SK-N-SH (cell line): ENCODE data around the gene ZNF621. TPM values are rescaled to one million over a fixed set of nuclear protein-coding genes. Genes with fewer than 3 reads are reported as not detected.

Experiments
- CTCF ChIA-PET: fragments of 300-600, 350-600 bp; formaldehyde crosslinking; extraction: SDS; loops from one replicate; lab custom pipeline; 2021; lab: Yijun Ruan, JAX
- POLR2A ChIA-PET: fragments of 350-600 bp; sonication (Branson Sonifier 250); formaldehyde crosslinking; extraction: SDS; loops from one replicate; lab custom pipeline; 2020; ENCODE audit warnings: antibody characterized with exemption, inconsistent platforms; lab: Yijun Ruan, JAX
- DNase-seq: peaks from one replicate; pipeline ENCODE4 v3.0.0; 2012
- H2AFZ ChIP-seq: fragments of 200-600 bp; sonication (generic); 2 replicates; pipeline ENCODE4 v1.8.1; 2016; ENCODE audit warnings: antibody characterized with exemption, mild to moderate bottlenecking, low read depth
- H3F3A ChIP-seq: fragments of 200-600 bp; sonication (generic); replicated peaks from 2 replicates; pipeline ENCODE3; 2016; ENCODE audit warnings: antibody characterized with exemption, mild to moderate bottlenecking; ENCODE audit not compliant: insufficient read depth
- H3K27ac ChIP-seq, 2 experiments: fragments of 200-500 bp in 1 of 2; fragments of 200-600 bp in 1 of 2; sonication (Bioruptor generic) in 1 of 2; sonication (generic), shearing (Covaris generic) in 1 of 2; 2 replicates each; pipeline versions ENCODE4 v1.5.1 to v1.6.1; 2014 to 2016; ENCODE audit warnings: low read depth in 2 of 2, inconsistent platforms in 1 of 2, low read length in 1 of 2, mild to moderate bottlenecking in 1 of 2, mixed read lengths in 1 of 2
- H3K27me3 ChIP-seq: fragments of 200-600 bp; sonication (generic), shearing (Covaris generic); 2 replicates; pipeline ENCODE4 v1.6.1; 2016; ENCODE audit warnings: mixed run types; ENCODE audit not compliant: insufficient read depth
- H3K36me3 ChIP-seq, 2 experiments: fragments of 200-500 bp in 1 of 2; fragments of 200-600 bp in 1 of 2; sonication (Bioruptor generic) in 1 of 2; sonication (generic) in 1 of 2; replicated peaks in 1 of 2; 2 replicates each; pipeline versions ENCODE3 to v1.5.1; 2014 to 2016; ENCODE audit warnings: low read length in 1 of 2, mild to moderate bottlenecking in 1 of 2; ENCODE audit not compliant: insufficient read depth in 2 of 2, control insufficient read depth in 1 of 2
- H3K4me1 ChIP-seq, 2 experiments: fragments of 200-500 bp in 1 of 2; fragments of 200-600 bp in 1 of 2; sonication (Bioruptor generic) in 1 of 2; sonication (generic), shearing (Covaris generic) in 1 of 2; 2 replicates each; pipeline versions ENCODE4 v1.5.1 to v1.6.1; 2014 to 2016; ENCODE audit warnings: low read depth in 1 of 2, low read length in 1 of 2, mixed run types in 1 of 2; ENCODE audit not compliant: insufficient read depth in 2 of 2, control insufficient read depth in 1 of 2
- H3K4me2 ChIP-seq: fragments of 200-600 bp; sonication (generic), shearing (Covaris generic); 2 replicates; pipeline ENCODE4 v1.6.1; 2017; ENCODE audit warnings: mixed run types
- H3K4me3 ChIP-seq, 2 experiments: fragments of 200-500 bp in 1 of 2; fragments of 200-600 bp in 1 of 2; sonication (Bioruptor generic) in 1 of 2; sonication (generic), shearing (Covaris generic) in 1 of 2; 2 replicates each; pipeline versions ENCODE4 v1.5.1 to v1.8.1; 2014 to 2016; ENCODE audit warnings: low read depth in 2 of 2, inconsistent platforms in 1 of 2, low read length in 1 of 2, mild to moderate bottlenecking in 1 of 2, mixed read lengths in 1 of 2, moderate library complexity in 1 of 2
- H3K79me2 ChIP-seq: fragments of 200-600 bp; sonication (generic); 2 replicates; pipeline ENCODE4 v1.8.1; 2017; ENCODE audit warnings: mild to moderate bottlenecking; ENCODE audit not compliant: insufficient read depth
- H3K9ac ChIP-seq: fragments of 200-600 bp; sonication (generic); 2 replicates; pipeline ENCODE4 v1.6.1; 2017; ENCODE audit warnings: mixed run types
- H3K9me2 ChIP-seq: fragments of 200-600 bp; sonication (generic); 2 replicates; pipeline ENCODE4 v1.6.1; 2017; ENCODE audit warnings: mixed run types
- H3K9me3 ChIP-seq: fragments of 200-600 bp; sonication (generic); 2 replicates; pipeline ENCODE4 v1.6.1; 2017; ENCODE audit warnings: mixed run types, mild to moderate bottlenecking, moderate library complexity
- H4K20me1 ChIP-seq: fragments of 200-600 bp; sonication (generic); 2 replicates; pipeline ENCODE4 v1.6.1; 2017; ENCODE audit warnings: mild to moderate bottlenecking, mixed run types; ENCODE audit not compliant: insufficient read depth
- CHD2 ChIP-seq: fragments of 150-350 bp; IDR thresholded peaks from 2 replicates; pipeline ENCODE4 v1.6.1; 2018; ENCODE audit warnings: low read length; ENCODE audit not compliant: partially characterized antibody
- FOSL2 ChIP-seq: IDR thresholded peaks from 2 replicates; pipeline ENCODE4 v1.4.0; 2012; ENCODE audit warnings: low read depth, mild to moderate bottlenecking, moderate library complexity, borderline replicate concordance
- FOXM1 ChIP-seq: IDR thresholded peaks from 2 replicates; pipeline ENCODE4 v1.4.0; 2012; ENCODE audit warnings: low read depth, mild to moderate bottlenecking
- GABPA ChIP-seq: IDR thresholded peaks from 2 replicates; pipeline ENCODE4 v1.4.0; 2012; ENCODE audit warnings: low read depth, mild to moderate bottlenecking
- JUND ChIP-seq: IDR thresholded peaks from 2 replicates; pipeline ENCODE4 v1.4.0; 2012
- MXI1 ChIP-seq: IDR thresholded peaks from 2 replicates; pipeline ENCODE4 v1.6.1; 2012; ENCODE audit warnings: mild to moderate bottlenecking, low read depth, low read length, improper control_type of control experiment
- NRF1 ChIP-seq: IDR thresholded peaks from 2 replicates; pipeline ENCODE4 v1.6.1; 2012; ENCODE audit warnings: low read depth, mild to moderate bottlenecking, low read length
- PBX3 ChIP-seq: IDR thresholded peaks from 2 replicates; pipeline ENCODE4; 2012
- REST ChIP-seq: IDR thresholded peaks from 2 replicates; pipeline ENCODE4 v1.6.1; 2012; ENCODE audit warnings: mild to moderate bottlenecking, low read depth, low read length, moderate library complexity
- TAF1 ChIP-seq: IDR thresholded peaks from 2 replicates; pipeline ENCODE4 v1.6.1; 2012; ENCODE audit warnings: low read depth, mild to moderate bottlenecking, low read length, moderate library complexity, borderline replicate concordance
- WGBS: methylation state at CpG from one replicate; pipeline ENCODE4 v1.1.6; 2017; ENCODE audit warnings: low lambda C conversion rate; 5-methylcytosine and 5-hydroxymethylcytosine counted together
- polyA plus RNA-seq, 3 experiments: library from polyadenylated mRNA; depleted of rRNA; stranded (reverse); fragments of >200 nt; gene quantifications; 2 replicates each; pipeline ENCODE4 v1.2.3, GENCODE V29; 2012

Gene ZNF621
- polyA plus RNA-seq, 1 of the 3 experiments (the other 2 are of a cell fraction) = 10.3 TPM

- CTCF ChIA-PET = interaction anchor here (1.0 to 8.1 kb wide), 6 partner anchors 11 to 1297 kb away, joined by 3 to 136 read pairs (median 10); partner anchors contain the start of gene CTNNB1
Measured at GRCh38 chr3:40582401-40583027, 57.8 kb downstream of the ZNF621 start.

More at GRCh38 chr3:40582401-40583027, 57.8 kb downstream of the ZNF621 start:
- H3K9ac ChIP-seq = no peak overlapping the region
- H3K4me3 ChIP-seq = no peak overlapping the region
- WGBS = no CpG with 5 or more reads among the region's 2 CpGs
- H3K9me3 ChIP-seq = no peaks in the 10 kb centered on the region
- H4K20me1 ChIP-seq = no peaks in the 10 kb centered on the region
- H3K27me3 ChIP-seq = no peaks in the 10 kb centered on the region
- H2AFZ ChIP-seq = no peak overlapping the region
- DNase-seq = no peak
- no peaks in the 10 kb centered on the region for H3K9me2 ChIP-seq
- H3K4me2 ChIP-seq = no peak overlapping the region
- H3K27ac ChIP-seq = no peak overlapping the region
- no peaks in the 10 kb centered on the region for H3F3A ChIP-seq
- peaks cover 0 to 22% of the 10 kb centered on the region in 2 experiments; a peak in 2 of 4 replicates for H3K4me1 ChIP-seq
- POLR2A ChIA-PET = interaction anchor here (0.6 to 4.9 kb wide), 2 partner anchors 617 to 647 kb away, joined by 3 to 34 read pairs; partner anchors contain the start of gene CTNNB1
- TF ChIP-seq GABPA (no peak), JUND (no peak), FOSL2 (no peak), TAF1 (no peak), NRF1 (no peak), MXI1 (no peak), FOXM1 (no peak), PBX3 (no peak), REST (no peak), CHD2 (no peak)
- no peaks in the 10 kb centered on the region for H3K36me3 ChIP-seq
- H3K79me2 ChIP-seq = no peaks in the 10 kb centered on the region
